Measurements from ENCODE around the gene MAMLD1.

The MAMLD1 gene

DNA sequence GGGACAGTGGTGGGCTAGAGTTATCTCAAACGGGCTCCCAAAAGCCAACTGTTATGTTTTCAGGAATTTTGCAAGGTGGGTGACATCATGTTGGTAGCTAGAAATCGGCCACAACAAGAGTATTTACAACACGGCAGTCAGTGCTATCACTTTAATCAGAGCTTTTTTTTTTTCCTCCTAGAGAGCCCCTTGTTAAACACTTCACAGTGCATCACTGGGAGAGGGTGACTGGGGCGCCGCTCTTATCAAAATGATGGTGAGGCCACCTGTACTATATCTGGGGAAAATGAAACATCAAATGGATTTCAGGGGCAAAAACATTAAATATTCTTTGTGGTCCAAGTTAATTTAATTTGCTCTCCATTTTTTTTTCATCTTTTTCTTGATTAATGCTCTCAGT, 44.9 kb downstream of the MAMLD1 start:
- DNase-seq (ENCODE audit: low read depth): no peak

DNA sequence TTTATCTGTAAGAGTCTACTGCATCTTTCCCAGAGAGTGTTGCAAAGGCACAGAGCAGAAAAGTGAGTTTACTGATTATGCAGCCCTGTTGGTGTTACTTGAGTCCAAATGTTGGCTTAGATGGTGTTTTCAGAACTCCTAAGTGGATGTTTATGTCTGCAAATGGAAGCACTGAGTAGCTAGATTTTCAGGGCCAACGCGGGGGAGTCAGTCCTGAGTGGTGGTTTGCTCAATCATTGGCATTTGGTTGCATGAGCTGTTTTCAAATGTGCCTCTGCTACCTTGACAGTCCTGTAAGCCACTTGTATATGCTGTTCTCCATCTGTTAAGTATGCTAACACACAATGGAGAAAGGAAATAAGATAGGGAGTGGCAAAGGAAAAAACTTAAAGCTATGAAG, 45.4 kb downstream of the MAMLD1 start:
- no peak for DNase-seq (ENCODE audit: low read depth)

GRCh38 chrX:150409486-150409885, 46.4 kb downstream of the MAMLD1 start:
- no peak for DNase-seq (ENCODE audit: low read depth)

- DNase-seq (ENCODE audit: low read depth): no peak
Measured at GRCh38 chrX:150409964-150410363, 46.8 kb downstream of the MAMLD1 start.

GRCh38 chrX:150410513-150410912, 47.4 kb downstream of the MAMLD1 start:
- no peak for DNase-seq (ENCODE audit: low read depth)

DNA sequence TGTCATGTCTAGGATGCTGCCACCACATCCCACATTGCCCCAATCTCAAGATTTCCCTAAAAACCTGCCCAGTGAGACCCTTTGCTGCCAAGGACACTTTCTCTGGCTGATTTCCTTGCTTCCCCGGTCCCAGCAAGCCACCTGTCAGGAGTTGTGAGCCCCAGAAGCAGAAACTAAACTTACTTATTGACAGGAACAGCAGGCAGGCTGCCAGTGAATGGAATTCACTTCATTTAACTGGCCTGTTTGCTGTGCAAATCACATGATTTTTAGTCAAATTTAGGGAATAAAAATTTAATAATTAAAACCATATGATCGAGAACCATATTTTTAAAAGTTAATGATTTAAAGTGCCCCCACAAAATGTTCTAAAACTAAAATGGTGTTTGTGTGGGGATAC, 48.5 kb downstream of the MAMLD1 start:
- DNase-seq (ENCODE audit: low read depth): no peak

GRCh38 chrX:150414228-150414627, 51.1 kb downstream of the MAMLD1 start:
- no peak for DNase-seq (ENCODE audit: low read depth)

GRCh38 chrX:150416469-150416868, 53.4 kb downstream of the MAMLD1 start:
- DNase-seq (ENCODE audit: low read depth): no peak

DNA sequence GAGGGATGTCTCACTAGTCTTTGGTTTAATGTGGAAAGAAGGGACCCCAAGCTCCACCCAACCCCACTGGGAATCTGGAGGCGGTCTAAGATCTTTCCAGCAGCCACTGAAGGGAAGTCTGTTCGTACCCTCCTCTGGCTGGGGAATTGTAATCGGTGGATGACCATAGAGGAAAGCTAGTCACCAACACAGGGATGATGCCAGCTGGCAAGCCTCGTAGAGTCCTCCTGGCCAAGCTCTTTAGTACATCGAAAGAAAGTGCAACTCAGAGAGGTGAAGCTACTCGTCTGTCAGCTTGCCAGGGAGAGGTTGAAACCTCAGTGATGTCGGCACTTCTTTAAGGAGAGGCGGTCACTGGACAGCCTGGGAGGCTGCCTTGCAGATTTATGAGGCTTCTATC, 58.7 kb downstream of the MAMLD1 start:
- no peak for DNase-seq (ENCODE audit: low read depth)

- DNase-seq (ENCODE audit: low read depth): no peak
Measured at GRCh38 chrX:150429594-150429993, 66.5 kb downstream of the MAMLD1 start.

DNA sequence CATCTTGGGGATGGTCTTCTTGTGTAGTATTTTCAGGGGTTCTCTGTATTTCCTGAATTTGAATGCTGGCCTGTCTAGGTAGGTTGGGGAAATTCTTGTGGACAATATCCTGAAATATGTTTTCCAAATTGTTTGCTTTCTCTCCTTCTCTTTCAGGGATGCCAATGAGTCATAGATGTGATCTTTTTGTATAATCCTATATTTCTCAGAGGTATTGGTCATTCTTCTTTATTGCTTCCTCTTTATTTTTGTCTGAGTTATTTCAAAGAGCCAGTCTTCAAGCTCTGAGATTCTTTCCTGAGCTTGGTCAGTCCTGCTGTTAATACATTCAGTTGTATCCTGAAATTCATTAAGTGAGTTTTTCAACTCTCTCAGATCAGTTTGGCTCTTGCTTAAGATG, 73.1 kb downstream of the MAMLD1 start:
- DNase-seq (ENCODE audit: low read depth): no peak

GRCh38 chrX:150438165-150438564, 75.0 kb downstream of the MAMLD1 start:
- DNase-seq (ENCODE audit: low read depth): no peak

DNA sequence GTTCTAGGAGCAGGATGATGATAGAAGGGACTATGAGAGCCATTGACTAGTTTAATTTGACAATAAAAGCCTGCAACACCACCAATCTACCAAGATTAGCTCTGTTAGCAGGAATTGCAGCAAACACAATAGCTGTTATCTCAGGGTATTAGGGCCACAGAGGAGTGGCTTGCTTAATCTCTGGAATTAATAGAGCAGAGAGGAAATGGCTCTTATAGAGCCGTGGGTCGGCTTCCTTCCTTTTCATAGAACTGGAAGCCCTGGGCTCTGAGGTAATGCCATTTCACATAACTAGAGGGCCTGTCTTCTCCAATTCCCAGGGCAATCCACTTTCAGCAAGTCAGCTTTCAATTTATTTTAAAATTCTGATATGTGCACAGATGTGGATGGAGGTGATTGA, 83.0 kb downstream of the MAMLD1 start:
- no peak for DNase-seq (ENCODE audit: low read depth)

DNA sequence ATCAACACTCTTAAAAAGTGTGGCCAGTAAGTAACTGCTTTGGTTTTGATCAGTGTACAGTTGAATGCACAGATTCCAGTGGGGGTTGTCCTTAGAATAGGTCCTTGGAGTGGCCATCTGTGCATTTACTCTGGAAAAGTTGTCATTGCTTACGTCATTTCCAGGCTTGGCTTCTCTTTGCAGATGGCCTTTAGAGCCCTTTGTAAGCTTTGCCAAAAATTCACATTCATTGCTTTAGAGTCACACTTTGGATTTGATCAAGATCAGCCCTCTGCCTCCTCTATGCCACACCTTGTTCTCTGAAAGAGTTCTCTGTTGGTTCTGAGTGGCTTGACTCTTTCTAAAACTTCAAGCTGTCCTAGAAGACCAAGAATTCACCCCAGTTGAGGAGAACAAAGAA, 83.9 kb downstream of the MAMLD1 start:
- no peak for DNase-seq (ENCODE audit: low read depth)

DNA sequence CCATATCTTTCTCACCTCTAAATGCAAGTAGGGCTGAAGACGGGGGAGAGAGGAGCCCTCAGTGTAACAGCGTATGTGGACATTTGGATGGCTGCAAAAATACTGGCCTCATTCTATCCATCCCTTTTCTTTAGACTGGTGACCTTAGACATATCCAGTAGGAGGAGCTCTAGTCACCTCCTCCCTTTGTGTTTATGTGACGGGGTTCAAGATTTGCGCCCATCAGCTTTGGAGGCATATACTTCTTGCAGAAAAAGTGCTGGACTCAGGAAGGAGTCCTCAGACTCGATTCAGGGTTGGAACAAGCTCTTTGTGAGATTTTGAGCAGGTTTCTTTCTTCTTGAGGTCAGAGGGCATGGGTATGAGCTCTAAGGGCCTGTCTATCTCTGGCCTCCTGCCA, 86.2 kb downstream of the MAMLD1 start:
- no peak for DNase-seq (ENCODE audit: low read depth)

DNA sequence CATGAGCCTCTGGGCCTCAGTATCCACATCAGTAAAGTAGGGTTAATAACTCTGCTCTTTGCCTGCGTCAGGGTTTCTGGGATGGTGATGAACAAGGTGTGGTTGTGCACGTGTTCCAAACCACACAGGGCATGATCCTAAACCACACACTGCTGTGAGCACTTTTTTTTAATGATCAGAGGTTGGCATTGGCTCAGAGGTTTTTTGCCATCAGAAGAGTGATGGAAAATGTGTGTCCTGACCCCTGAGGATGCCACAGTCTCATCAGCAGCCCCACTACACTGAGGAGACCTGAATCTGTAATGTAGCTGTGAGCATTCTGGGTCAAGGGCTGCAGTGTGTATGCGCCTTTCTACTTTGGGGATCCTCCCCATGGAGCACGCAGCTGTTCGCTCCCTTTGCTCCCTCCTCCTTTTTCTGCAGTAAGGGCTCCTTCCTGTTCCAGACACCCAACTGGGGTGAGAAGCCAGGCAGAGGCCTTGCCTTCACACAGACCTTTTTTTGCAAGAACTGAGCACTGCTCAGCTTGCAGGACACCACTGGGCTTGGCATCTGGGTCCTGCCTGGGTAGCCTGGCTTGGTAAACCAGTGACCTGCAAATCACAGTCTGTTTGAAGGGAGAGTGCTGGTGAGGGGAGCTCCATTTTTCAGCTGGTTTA, 87.5 kb downstream of the MAMLD1 start:
- no peak for DNase-seq (ENCODE audit: low read depth)

GRCh38 chrX:150451953-150452352, 88.8 kb downstream of the MAMLD1 start:
- DNase-seq (ENCODE audit: low read depth): no peak

- no peak for DNase-seq (ENCODE audit: low read depth)
Measured at GRCh38 chrX:150454083-150454482, 91.0 kb downstream of the MAMLD1 start.

- no peak for DNase-seq (ENCODE audit: low read depth)
Measured at GRCh38 chrX:150454508-150455214, 91.5 kb downstream of the MAMLD1 start.

DNA sequence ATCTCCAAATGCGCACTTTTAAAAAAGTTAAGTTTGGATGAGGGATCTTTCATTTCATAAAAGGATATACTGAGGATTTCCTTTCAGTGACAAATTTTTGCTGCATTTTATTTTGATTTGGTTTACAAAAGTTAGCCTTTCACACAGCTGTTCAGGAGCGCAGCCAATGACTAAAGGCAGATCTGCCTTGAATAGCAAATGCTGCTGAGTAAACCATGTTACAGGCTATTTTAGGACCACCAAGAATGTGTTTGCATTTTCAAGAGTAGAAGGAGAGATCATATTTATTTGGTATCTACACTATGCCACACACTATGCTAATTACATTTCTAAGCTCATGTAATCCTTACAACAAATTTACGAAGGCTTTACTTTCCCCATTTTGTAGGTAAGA, 92.1 kb downstream of the MAMLD1 start:
- DNase-seq (ENCODE audit: low read depth): no peak

GRCh38 chrX:150456466-150456865, 93.3 kb downstream of the MAMLD1 start:
- no peak for DNase-seq (ENCODE audit: low read depth)

DNA sequence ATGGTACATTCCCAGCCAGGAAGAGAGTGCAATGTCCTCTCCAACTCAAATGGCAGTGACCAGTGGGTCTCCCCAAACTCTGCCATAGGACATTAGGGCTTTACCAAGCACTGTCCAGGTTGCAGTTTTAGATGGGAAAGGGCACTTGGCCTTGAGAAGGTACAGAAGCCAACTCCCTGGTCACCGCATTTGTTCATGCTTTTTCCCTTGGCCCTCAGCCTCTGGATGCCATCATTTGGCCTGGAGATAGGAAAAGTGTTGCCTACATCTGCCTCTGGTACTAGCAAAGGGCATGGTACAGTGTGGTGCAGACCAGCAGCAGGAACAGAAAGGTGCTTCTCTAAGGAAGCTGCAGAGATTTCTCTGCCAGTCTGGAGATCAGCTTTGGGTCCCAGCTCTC, 93.8 kb downstream of the MAMLD1 start:
- no peak for DNase-seq (ENCODE audit: low read depth)

GRCh38 chrX:150459196-150459595, 96.1 kb downstream of the MAMLD1 start:
- DNase-seq (ENCODE audit: low read depth): no peak

DNA sequence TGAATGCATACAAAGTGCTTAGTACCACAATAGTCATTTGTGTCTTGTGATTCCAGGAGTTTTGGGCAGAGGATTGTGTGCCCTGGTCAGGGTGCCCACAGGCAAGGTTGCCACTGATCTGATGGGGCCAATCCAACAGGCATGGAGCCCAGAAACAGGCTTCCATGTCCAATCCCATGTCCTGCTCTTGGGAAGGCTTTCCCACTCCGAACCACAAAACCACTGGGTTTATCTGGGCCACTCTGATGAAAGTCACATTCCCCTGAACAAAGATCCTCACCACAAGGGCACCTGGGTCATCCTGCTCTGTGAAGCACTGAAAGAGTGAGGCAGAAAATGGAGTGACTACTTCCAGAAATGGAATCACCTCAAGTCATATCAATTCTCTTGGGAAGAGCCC, 96.9 kb downstream of the MAMLD1 start:
- DNase-seq (ENCODE audit: low read depth): no peak
